GM23248 (cell line): Measurements from ENCODE around the gene NOX4.

ENCODE experiments used
- EZH2 ChIP-seq: fragments of 200-600 bp; sonication (generic); IDR thresholded peaks from 2 replicates; pipeline ENCODE4 v1.6.1; 2018; ENCODE audit warnings: antibody characterized with exemption, mild to moderate bottlenecking; ENCODE audit not compliant: insufficient read depth, poor library complexity, severe bottlenecking
- EZH2phosphoT487 ChIP-seq: fragments of 200-600 bp; sonication (generic); IDR thresholded peaks from 2 replicates; pipeline ENCODE4 v1.6.1; 2018; ENCODE audit warnings: antibody characterized with exemption, moderate library complexity, mild to moderate bottlenecking, low read depth; ENCODE audit not compliant: insufficient read depth

GRCh38 chr11:89463266-89463780, 27.9 kb downstream of the NOX4 start:
- TF ChIP-seq EZH2 (no peak), EZH2phosphoT487 (no peak)
